IMR-90 (cell line): Measurements from ENCODE around the gene LRP1B.

Experiments
- CEBPB ChIP-seq: IDR thresholded peaks from 2 replicates; pipeline ENCODE4 v1.6.1; 2012; ENCODE audit warnings: low read depth, low read length, improper control_type of control experiment
- MAZ ChIP-seq: IDR thresholded peaks from 2 replicates; pipeline ENCODE4 v1.6.1; 2012; ENCODE audit warnings: low read depth, mild to moderate bottlenecking, low read length, improper control_type of control experiment, moderate library complexity, borderline replicate concordance
- MXI1 ChIP-seq: IDR thresholded peaks from 2 replicates; pipeline ENCODE4 v1.6.1; 2012; ENCODE audit warnings: low read depth, mild to moderate bottlenecking, low read length, moderate library complexity, borderline replicate concordance
- POLR2A ChIP-seq: IDR thresholded peaks from 2 replicates; pipeline ENCODE4 v1.6.1; 2012; ENCODE audit warnings: mild to moderate bottlenecking, low read depth, low read length
- RAD21 ChIP-seq: IDR thresholded peaks from 2 replicates; pipeline ENCODE4 v1.6.1; 2012; ENCODE audit warnings: low read length, improper control_type of control experiment
- RFX5 ChIP-seq: IDR thresholded peaks from 2 replicates; pipeline ENCODE4 v1.8.0; 2012; ENCODE audit warnings: low read depth, mild to moderate bottlenecking, low read length, moderate library complexity
- TF ChIP-seq, protein P1 (sequence below): conservative IDR thresholded peaks from 2 replicates; pipeline ENCODE4 v1.5.1; 2012; ENCODE audit warnings: mild to moderate bottlenecking, low read depth, low read length, improper control_type of control experiment

DNA sequence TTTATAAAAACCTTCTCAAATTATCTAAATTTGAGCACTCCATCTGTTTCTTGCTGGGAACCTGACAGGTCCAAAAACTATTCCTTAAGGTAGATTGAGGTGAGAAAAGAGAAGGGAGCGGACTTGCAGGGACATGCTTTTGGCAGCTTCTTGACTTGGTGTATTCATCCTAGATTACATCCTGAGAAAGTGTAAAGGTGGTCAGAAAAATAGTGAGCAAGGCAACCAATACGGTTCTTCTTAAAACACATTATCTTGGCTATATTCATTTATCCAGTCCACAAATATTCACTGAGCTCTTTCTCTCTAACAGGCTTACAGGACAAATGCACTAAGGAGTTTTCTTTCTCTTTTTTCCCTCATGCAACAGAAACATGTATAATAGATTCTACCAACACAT lies 230.0 kb downstream of the LRP1B start:
- TF ChIP-seq, protein P1, sequence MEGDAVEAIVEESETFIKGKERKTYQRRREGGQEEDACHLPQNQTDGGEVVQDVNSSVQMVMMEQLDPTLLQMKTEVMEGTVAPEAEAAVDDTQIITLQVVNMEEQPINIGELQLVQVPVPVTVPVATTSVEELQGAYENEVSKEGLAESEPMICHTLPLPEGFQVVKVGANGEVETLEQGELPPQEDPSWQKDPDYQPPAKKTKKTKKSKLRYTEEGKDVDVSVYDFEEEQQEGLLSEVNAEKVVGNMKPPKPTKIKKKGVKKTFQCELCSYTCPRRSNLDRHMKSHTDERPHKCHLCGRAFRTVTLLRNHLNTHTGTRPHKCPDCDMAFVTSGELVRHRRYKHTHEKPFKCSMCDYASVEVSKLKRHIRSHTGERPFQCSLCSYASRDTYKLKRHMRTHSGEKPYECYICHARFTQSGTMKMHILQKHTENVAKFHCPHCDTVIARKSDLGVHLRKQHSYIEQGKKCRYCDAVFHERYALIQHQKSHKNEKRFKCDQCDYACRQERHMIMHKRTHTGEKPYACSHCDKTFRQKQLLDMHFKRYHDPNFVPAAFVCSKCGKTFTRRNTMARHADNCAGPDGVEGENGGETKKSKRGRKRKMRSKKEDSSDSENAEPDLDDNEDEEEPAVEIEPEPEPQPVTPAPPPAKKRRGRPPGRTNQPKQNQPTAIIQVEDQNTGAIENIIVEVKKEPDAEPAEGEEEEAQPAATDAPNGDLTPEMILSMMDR: no peak
- no peak for TF ChIP-seq POLR2A
- TF ChIP-seq CEBPB: no peak
- no peak for TF ChIP-seq MXI1
- TF ChIP-seq MAZ: no peak
- TF ChIP-seq RFX5: no peak
- TF ChIP-seq RAD21: no peak
